Thyroid gland (tissue), 4 donors: ENCODE measurements around the gene ADAMTS9. TPM values are rescaled to one million over a fixed set of nuclear protein-coding genes. Genes with fewer than 3 reads are reported as not detected.

Experiments
- DNase-seq, 2 donors: peaks; one replicate each; pipeline ENCODE4 v3.0.0-alpha.2; 2019
- H3K27ac ChIP-seq, 3 donors: fragments of 200-600 bp; sonication (generic); 1 replicate in 2 of 3; 2 replicates in 1 of 3; pipeline ENCODE4 v1.5.1; 2016 to 2019; ENCODE audit warnings: mild to moderate bottlenecking in 1 of 3, moderate library complexity in 1 of 3
- H3K27me3 ChIP-seq: fragments of 200-600 bp; sonication (generic); one replicate; pipeline ENCODE4 v1.5.1; 2019
- H3K36me3 ChIP-seq, 2 donors: fragments of 200-600 bp; sonication (generic); one replicate each; pipeline ENCODE4 v1.5.1; 2016 to 2019
- H3K4me1 ChIP-seq, 2 donors: fragments of 200-600 bp; sonication (generic); one replicate each; pipeline ENCODE4 v1.5.1; 2017 to 2019
- H3K4me3 ChIP-seq, 3 donors: fragments of 200-600 bp; sonication (generic); replicated peaks in 1 of 3; 1 replicate in 2 of 3; 2 replicates in 1 of 3; pipeline ENCODE4 v1.5.1; 2016; ENCODE audit warnings: mild to moderate bottlenecking in 1 of 3
- H3K9me3 ChIP-seq: fragments of 200-600 bp; sonication (generic); one replicate; pipeline ENCODE4 v1.5.1; 2017
- CTCF ChIP-seq, 6 experiments: fragments of 200-600 bp in 3 of 6; fragments of 450-650 bp in 3 of 6; sonication (generic) in 3 of 6; IDR thresholded peaks; one replicate each; pipeline ENCODE4 v1.5.1; 2016 to 2019; ENCODE audit warnings: antibody characterized with exemption in 6 of 6, mild to moderate bottlenecking in 2 of 6, inconsistent platforms in 1 of 6, moderate library complexity in 1 of 6
- POLR2A ChIP-seq, 2 donors: fragments of 450-650 bp; IDR thresholded peaks; one replicate each; pipeline ENCODE4 v1.6.1; 2017; ENCODE audit warnings: antibody characterized with exemption in 2 of 2, mild to moderate bottlenecking in 2 of 2, moderate library complexity in 1 of 2
- WGBS, 2 donors: methylation state at CpG; one replicate each; pipeline ENCODE4 v1.1.5; 2017; 5-methylcytosine and 5-hydroxymethylcytosine counted together
- intact Hi-C: fragments of 100-400 bp; cut with DNase I; formaldehyde crosslinking; loops from one replicate; pipeline ENCODE4 v1.15.1; 2023
- total RNA-seq, 4 donors: library from RNA; depleted of rRNA; stranded (reverse); fragments of >200 nt; gene quantifications; one replicate each; pipeline ENCODE4 v1.2.3, GENCODE V29; 2016

Gene ADAMTS9
- total RNA-seq, 4 donors from 2014 or later, result 20.2 to 142 (median 74.9) TPM

- TF ChIP-seq POLR2A (IDR thresholded peaks at IDR 0.05) (no peak), CTCF (IDR thresholded peaks at IDR 0.05) (no peak)
- Histone ChIP-seq H3K36me3 (peaks cover 0 to 3% of the 10 kb centered on the region in 2 donors), H3K27me3 (no peaks in the 10 kb centered on the region), H3K4me3 (no peak overlapping the region), H3K9me3 (no peaks in the 10 kb centered on the region), H3K27ac (no peak overlapping the region), H3K4me1 (no peaks in the 10 kb centered on the region)
- WGBS, 2 donors, result 66 to 73% methylated on average over 2 of the region's 2 CpGs
- DNase-seq, result no peak
- intact Hi-C loops, result no loop called here
Measured at GRCh38 chr3:64651741-64652241, 36.0 kb downstream of the ADAMTS9 start.

- Histone ChIP-seq H3K4me1 (no peaks in the 10 kb centered on the region), H3K36me3 (peaks cover 0 to 3% of the 10 kb centered on the region in 2 donors), H3K4me3 (no peak overlapping the region), H3K27me3 (no peaks in the 10 kb centered on the region), H3K27ac (no peak overlapping the region), H3K9me3 (no peaks in the 10 kb centered on the region)
- intact Hi-C loops, result no loop called here
- no peak for TF ChIP-seq POLR2A (IDR thresholded peaks at IDR 0.05)
- TF ChIP-seq CTCF (IDR thresholded peaks at IDR 0.05), result no peak
- 88 to 91% methylated on average over 3 of the region's 3 CpGs for WGBS, 2 donors
- no peak for DNase-seq
Measured at GRCh38 chr3:64651303-64651702, 36.5 kb downstream of the ADAMTS9 start.

GRCh38 chr3:64650715-64651114 is 37.1 kb downstream of the ADAMTS9 start:
- peaks cover 0 to 3% of the 10 kb centered on the region in 2 donors for H3K36me3 ChIP-seq
- intact Hi-C loops, result no loop called here

GRCh38 chr3:64650096-64650622 is 37.6 kb downstream of the ADAMTS9 start:
- H3K27ac ChIP-seq, result no peak overlapping the region
- H3K4me3 ChIP-seq, result no peak overlapping the region
- H3K36me3 ChIP-seq, result peaks cover 0 to 3% of the 10 kb centered on the region in 2 donors
- no peaks in the 10 kb centered on the region for H3K27me3 ChIP-seq
- intact Hi-C loops, result no loop called here
- TF ChIP-seq CTCF (IDR thresholded peaks at IDR 0.05) (no peak), POLR2A (IDR thresholded peaks at IDR 0.05) (no peak)
- DNase-seq, result no peak
- H3K9me3 ChIP-seq, result no peaks in the 10 kb centered on the region
- H3K4me1 ChIP-seq, result no peaks in the 10 kb centered on the region
- 71 to 77% methylated on average over 9 of the region's 9 CpGs for WGBS, 2 donors

More at GRCh38 chr3:64650715-64651114, 37.1 kb downstream of the ADAMTS9 start:
- no peaks in the 10 kb centered on the region for H3K9me3 ChIP-seq
- DNase-seq, result no peak
- no peaks in the 10 kb centered on the region for H3K27me3 ChIP-seq
- no peak overlapping the region for H3K4me3 ChIP-seq
- TF ChIP-seq POLR2A (IDR thresholded peaks at IDR 0.05), result no peak
- no peak for TF ChIP-seq CTCF (IDR thresholded peaks at IDR 0.05)
- no peak overlapping the region for H3K27ac ChIP-seq
- H3K4me1 ChIP-seq, result no peaks in the 10 kb centered on the region
- WGBS, 2 donors, result 94 to 98% methylated on average over 1 of the region's 1 CpG
